NCI-H774 (cell line): ENCODE data around the gene PLA2G4C.
"Not testable (repeated sequence)": the region's sequence is repeated elsewhere in the genome, so short reads cannot be mapped to it uniquely, and the experiment has no call there.

Experiments
- DNase-seq: peaks from one replicate; lab custom pipeline; 2025; lab: John Stamatoyannopoulos, UW

Gene PLA2G4C

DNA sequence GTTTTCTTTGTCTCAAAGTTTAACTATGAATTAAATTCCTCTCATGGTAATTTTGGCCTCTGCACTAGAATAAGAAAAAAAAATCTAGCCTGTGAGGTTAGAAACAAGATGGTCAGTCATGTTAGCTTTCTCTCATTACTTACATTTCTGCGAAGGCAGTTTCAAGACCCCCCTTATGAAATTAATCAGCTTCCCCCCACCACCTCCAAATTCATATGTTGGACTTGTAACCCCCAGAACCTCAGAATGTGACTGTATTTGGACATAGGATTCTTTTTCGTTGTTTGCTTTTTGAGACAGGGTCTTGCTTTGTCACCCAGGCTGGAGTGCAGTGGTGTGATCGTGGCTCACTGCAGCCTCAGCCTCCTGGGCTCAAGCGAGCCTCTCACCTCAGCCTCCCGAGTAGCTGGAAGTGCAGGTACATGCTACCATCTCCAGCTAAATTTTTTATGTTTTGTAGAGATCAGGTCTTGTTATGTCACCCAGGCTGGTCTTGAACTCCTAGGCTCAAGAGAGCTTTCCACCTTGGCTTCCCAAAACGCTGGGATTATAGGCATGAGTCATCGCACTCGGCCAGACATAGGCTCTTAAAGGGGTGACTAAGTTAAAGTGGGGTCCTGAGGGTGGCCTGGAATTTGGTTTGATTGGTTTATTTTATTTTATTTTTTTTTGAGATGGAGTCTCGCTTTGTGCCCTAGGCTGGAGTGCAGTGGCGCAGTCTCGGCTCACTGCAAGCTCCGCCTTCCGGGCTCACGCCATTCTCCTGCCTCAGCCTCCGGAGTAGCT, 1.4 kb downstream of the PLA2G4C start:
- no peak for DNase-seq

DNA sequence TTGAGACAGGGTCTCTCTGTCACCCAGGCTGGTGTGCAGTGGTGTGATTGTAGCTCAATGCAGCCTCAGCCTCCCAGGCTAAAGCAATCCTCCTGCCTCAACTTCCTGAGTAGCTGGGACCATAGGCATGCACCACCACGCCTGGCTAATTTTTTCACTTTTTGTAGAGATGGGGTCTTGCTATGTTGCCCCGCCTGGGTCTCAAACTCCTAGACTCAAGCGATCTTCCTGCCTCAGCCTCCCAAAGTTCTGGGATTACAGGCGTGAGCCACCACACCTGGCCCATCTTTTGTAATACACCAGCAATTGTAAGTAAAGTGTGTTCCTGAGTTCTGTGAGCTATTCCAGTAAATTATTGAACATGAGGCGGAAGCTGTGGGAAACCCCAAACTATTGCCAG, 6.7 kb downstream of the PLA2G4C start:
- DNase-seq: no peak

DNA sequence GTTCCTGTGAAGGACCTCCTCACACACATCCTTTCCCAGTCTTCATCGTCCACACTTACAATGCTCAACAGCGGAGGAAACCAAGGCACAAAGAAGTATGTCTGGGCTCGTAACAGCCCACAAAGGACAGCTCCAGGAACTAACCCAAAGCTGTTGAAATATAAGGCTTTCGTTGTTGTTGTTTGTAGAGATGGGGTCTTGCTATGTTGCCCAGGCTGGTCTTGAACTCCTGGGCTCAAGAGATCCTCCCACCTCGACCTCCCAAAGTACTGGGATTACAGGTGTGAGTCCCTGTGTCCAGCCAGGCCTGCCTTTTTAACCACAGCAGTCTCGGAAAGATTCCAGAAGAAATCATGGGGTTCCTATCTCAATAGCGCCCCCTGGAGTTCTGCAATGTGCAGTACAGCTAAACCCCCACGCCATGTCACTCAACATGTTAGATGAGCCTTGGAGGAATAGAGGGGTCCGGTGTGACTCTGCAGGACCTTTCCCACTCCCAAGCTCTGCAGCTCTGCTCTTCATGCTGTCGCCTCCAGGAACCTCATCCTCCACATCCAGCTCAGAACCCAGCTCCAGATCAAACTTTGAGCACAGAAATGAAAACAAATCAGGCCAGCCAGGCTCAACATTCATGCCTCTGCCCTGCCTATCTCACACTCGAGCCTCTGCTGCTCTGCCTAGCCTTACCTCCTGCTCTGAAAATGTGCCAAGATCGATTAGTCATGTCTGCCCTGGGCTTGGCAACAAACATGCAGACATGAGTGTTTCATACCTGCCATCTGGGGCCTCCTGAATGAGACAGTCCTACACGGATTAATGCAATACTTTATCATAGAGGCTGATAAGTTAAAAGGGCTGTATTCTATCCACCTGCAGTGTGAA, 7.5 kb downstream of the PLA2G4C start:
- DNase-seq: peak; percentile 51

DNA sequence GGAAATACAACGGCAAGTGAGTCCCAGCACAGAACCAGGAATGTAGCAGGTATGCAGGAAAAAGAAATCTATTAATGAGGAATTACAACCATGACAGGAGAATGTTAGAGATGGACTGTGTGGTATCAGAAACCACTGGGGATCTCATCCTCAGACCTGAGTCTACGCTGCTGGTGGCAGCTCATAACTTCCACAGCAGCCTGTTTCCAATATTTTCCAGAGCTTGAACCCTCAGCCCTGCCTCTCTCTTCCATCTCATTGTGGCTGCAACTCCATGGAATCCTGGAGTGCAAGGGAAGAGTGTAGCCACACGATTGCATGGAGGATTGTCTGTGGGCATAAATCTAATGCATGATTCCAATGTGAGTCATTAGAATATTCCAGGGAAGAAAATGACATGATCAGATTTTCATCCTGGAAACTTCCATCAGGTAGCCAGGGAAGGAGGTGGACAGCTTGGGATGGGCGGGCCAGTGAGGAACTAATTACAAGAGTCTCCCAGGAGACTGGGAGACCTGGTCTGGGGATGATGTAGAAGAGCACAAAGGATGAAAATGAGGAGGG, 14.9 kb downstream of the PLA2G4C start:
- DNase-seq: no peak

DNA sequence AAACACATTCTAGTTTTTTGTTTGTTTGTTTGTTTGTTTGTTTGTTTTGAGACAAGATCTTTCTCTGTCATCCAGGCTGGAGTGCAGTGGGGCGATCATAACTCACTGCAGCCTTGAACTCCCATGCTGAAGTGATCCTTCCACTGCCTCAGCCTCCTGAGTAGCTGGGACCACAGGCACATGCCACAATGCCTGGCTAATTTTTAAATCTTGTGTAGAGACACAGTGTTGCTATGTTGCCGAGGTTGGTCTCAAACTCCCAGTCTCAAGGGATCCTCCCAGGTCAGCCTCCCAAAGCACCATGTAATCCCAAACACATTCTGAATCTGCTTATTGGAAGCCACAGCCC, 15.8 kb downstream of the PLA2G4C start:
- no peak for DNase-seq

DNA sequence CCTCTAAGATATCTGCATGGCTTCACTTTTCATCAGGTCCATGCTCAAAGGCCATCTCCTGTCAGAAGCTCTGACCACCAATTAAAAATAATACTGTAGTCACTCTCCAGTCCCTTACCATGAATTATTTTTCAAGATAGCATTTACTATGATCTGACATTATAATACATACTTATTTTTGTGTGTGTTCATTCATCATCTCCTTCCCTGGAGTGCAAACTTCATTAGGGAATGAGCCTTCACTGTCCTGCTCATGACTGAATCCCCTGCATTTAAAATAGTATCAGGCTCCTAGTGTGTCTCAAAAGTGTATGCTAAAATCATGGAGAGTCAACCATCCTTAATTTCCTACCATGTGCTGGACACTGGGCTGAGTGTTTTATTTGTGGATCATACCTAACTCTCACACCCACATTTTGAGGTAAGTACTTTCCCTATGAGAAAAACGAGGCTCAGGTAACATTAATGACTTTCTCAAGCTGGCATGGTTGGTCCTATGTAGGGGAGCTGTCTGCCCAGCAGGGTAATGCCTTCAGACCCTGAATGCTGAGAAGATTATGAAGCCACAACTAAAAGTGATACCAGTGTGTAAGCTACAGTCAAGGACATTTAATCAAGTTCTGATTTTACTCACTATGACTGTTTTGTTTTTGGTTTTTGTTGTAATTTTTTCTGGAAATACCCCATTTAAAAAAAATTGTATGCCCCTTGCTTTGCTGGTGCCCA, 16.3 kb downstream of the PLA2G4C start:
- DNase-seq: no peak

DNA sequence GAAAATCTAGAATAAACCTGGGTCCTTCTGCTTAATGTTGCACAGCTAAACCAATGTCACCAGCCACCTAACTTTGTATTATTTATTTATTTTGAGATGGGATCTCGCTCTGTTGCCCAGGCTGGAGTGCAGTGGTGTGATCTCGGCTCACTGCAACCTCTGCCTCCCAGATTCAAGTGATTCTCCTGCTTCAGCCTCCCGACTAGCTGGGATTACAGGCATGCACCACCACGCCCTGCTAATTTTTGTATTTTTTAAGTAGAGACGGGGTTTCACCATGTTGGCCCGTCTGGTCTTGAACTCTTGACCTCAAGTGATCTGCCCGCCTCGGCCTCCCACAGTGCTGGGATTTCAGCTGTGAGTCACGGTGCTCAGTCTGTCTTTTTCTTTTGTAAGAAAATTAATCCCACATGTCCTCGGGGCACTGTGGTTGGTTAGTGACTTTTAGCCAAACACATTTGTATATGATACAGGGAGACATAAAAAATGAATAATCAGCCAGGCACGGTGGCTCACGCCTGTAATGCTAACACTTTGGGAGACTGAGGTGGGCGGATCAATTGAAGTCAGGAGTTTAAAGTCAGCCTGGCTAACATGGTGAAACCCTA, 19.4 kb downstream of the PLA2G4C start:
- DNase-seq: not testable (repeated sequence)

DNA sequence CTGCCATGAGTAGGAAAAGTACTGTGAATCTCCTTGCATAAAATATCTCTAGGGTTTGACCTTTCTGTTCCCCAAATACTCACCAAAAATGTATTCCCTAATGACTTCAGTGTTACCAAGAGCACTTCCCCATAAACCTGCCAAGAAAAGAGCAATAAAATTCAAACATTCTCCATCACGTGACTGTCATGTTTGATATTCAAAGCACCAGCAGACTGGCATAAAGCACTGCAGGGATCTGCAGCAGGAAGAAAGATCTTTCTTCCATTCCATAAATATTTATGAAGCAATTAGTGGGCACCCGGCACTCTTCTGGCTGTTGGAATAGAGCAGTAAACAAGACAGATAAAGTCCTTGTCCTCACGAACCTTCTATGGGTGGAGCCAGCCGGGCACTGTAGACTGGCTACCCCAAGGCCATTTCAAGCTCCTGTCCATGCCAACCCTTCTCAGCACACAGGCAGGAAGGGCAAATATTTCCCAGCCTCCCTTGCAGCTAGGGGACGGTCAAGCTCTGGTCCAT, 20.3 kb downstream of the PLA2G4C start:
- DNase-seq: peak; percentile 58

DNA sequence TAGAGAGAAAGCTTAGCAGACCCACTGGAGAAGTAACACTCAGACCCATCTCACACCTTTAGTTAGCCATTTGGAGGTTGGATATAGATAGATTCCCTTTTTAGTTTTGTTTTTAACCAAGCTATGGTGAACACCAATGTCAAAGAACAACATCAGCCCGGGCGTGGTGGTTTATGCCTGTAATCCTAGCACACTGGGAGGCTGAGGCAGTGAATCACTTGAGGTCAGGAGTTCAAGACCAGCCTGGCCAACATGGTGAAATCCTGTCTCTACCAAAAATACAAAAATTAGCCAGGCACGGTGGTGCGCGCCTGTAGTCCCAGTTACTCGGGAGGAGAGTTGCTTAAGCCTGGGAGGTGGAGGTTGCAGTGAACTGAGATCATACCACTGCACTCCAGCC, 21.6 kb downstream of the PLA2G4C start:
- not testable (repeated sequence) for DNase-seq

DNA sequence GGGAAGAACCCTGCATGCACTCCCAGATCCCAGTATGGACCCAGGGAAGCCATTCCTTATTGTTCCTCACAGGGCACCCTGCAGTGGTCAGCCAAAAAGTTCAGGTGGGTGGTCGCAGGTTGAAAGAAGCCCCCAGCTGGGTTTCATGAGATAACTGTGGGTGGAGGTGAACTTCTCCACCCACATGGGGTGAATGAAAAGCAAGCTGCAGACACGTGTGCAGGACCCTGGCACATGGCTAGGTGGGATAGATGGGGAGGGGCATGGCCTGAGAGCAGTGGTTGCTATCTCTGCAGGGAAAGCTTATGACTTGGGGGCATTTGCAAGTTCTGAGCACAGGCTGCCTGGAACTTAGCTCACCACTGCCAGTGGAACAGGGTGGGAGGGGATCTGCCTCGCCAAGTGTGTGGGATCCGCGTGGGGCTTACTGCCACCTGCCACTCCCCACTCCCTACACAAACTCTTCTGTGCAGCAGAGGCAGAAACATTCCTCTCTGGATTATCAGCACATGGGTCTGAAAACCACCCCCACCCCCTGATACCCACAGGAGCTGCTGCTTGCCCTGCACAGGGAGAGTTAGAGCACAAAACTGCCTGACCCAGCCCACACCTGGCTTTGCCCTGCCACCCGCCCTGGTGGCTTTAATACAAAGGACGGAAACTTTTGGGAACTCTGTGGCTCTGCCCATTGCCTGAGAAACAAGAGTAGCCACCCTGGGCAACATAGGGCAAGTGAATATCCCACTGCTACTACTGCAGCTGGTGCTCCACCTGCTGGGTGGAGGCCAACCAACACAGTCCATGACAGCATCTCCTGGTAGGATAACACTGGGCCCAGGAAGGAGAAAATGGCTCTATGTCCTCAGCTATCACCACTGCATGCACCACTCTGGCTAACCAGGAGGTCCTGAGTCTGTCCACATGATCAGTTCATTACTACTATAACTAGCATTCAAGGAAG, 24.4 kb downstream of the PLA2G4C start:
- no peak for DNase-seq

DNA sequence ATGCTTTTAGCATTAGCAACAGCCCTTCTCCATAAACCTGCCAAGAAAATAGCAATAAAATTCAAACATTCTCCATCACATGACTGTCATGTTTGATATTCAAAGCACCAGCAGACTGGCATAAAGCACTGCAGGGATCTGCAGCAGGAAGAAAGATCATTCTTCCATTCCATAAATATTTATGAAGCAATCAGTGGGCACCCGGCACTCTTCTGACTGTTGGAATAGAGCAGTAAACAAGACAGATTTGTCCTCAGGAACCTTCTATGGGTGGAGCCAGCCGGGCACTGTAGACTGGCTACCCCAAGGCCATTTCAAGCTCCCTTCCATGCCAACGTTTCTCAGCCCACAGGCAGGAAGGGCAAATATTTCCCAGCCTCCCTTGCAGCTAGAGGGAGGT, 25.5 kb downstream of the PLA2G4C start:
- DNase-seq: no peak

DNA sequence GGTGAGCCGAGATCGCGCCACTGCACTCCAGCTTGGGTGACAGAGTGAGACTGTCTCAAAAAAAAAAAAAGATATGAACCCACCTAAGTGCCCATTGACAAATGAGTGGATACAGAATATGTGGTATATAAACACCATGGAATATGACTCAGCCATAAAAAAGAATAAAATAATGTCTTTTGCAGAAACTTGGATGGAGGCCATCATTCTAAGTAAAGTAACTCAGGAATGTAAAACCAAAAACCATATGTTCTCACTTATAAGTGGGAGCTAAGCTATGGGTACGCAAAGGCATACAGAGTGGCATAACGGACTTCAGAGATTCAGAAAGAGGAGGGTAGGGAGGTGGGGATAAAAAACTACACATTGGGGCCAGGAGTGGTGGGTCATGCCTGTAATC, 29.5 kb downstream of the PLA2G4C start:
- no peak for DNase-seq

DNA sequence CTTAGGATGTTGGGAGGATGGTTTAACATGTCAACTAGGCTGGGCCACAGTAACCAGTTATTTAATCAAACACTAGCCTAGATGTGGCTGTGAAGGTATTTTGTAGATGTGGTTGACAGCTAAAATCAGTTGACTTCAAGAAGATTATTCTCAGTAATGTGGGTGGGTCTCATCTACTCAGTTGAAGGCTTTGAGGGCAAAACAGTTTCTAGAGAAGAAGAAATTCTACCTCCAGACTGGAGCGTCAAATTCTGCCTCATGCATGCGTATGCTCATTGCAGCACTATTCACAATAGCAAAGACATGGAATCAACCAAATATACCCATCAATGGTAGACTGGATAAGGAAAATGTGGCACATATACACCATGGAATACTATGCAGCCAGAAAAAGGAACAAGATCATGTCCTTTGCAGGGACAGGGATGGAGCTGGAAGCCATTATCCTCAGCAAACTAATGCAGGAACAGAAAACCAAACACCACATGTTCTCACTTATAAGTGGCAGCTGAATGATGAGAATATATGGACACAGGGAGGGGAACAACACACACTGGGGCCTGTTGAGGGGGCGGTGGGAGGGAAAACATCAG, 40.3 kb downstream of the PLA2G4C start:
- not testable (repeated sequence) for DNase-seq

DNA sequence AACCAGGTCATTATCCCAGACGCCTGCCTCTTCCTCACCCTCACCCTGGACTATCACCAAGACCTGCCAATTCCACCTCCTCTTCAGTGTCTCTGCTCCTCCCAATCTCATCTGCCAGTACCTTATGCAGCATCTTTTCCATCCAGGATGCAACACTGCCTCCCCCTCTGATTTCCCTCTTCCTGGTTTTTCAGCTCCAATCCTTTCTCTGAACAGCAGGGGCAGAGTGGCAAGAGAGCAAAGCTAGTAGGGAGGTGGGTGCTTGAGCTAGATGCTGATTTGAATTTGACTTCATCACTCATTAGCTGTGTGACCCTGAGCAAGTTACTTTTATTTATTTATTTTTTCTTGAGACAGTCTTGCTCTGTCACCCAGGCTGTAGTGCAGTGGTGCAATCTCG, 41.2 kb downstream of the PLA2G4C start:
- DNase-seq: no peak

DNA sequence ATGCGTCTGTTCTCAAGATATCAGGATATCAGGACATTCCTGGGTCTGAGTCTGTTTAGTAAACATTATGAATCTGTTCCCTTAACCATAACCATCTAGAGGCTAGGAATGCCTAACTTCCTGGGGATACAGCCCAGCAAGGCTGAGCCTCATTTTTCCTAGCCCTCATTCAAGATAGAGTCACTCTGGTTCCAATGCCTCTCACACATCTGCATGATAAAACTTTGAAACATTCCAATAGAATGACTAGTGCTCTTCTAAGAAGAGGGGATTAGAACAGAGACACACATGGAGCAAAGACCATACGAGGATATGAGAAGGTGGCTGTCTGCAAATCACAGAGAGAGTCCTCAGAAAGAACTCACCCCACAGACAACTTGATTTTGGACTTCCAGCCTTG, 46.1 kb downstream of the PLA2G4C start:
- DNase-seq: no peak

DNA sequence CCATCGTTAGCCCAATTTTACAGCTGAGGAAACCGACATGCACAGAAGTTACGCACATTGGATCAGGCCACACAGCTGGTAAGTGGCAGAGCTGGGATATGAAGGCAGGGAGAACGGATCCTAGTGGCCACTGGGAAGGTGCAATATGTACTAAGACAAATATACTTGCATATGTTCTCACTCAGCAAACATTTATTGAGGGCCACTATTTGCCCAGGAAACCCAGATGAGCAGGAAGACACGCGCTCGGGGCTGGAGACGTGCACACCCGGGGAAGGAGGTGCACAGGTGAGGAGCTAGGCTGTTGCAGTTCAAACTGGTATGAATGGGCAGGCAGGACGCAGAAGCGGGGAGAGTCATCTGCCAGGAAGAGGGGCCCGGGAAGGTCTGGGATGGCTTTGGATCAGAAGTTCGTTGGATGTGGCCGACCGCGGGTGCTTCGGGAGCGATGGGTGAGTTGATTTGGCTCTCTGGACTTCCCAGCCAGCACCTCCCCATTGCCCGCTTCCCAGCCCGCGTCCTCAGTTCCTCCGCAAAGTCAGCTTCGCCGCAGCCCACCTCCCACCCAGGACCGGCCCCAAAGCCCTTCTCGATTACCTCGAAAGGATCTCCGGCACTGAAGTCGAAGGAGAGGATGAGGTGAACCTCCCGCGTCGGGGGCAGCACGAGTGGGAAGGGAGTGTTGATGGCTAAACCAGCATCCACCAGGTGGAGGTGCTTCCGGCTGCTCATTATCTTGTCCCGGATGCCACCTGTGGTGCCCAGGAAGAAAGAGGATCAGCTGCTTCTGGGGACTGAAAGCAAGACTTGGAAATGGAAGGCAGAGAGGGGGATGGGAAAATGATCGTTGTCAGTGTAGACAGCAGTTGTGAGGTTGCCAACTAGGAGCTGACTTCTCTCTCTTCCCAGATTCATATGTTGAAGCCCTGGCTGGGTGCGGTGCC, 48.9 kb downstream of the PLA2G4C start:
- no peak for DNase-seq

DNA sequence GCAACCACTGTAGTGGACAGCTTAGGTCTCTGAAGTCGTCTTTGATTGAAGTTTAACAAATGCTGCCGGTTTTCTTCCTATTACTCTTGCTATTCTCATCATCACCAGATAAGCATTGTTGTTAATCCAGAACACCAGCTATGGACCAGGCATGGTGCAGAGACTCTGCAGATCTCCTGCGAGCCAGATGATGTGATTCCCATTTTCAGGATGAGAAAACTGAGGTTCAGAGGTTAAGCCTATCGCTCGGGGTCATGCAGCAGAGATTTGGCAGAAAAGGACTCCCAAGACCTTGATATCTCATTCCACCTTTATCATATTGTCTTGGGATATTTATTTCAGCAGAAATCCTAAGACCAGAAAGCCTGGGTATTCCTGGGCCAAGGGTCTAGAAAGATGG, 50.2 kb downstream of the PLA2G4C start:
- no peak for DNase-seq

DNA sequence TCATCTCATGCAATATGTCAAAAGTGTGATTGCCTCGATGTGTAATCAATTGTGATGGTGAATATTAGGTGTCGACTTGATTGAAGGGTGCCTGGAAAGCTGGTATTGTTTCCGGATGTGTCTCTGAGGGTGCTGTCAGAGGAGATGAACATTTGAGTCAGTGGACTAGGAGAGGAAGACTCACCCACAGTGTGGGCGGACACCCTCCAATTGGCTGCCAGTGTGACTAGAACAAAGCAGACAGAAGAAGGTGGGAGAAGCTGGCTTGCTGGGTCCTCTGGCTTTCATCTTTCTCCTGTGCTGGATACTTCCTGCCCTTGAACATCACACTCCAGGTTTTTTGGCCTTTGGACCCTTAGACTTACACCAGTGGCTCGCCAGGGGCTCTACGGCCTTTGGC, 51.3 kb downstream of the PLA2G4C start:
- no peak for DNase-seq

DNA sequence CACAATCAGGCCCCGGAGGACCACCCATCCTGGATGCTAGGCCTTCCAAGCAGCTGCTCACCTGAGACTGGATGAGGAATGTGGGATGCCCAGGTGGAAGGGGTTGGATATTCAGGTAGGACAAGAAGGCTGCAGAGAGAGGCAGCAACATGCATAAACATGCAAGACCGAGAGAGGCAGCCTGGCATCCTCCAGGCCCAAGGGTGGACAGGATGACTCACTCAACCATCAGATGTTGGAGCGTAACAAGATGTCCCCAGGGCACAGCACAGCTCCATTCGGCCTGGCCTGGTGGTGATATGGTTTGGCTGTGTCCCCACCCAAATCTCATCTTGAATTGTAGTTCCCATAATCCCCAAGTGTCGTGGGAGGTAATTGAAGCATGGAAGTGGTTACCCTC, 56.8 kb downstream of the PLA2G4C start:
- DNase-seq: no peak
